GM04504 (cell line): Measurements from ENCODE around the gene POU2F3.
"Not testable (repeated sequence)": the region's sequence is repeated elsewhere in the genome, so short reads cannot be mapped to it uniquely, and the experiment has no call there.

Experiments
- DNase-seq: peaks from one replicate; pipeline ENCODE4 v3.0.0-alpha.2; 2012; ENCODE audit warnings: low read depth

The POU2F3 gene

DNA sequence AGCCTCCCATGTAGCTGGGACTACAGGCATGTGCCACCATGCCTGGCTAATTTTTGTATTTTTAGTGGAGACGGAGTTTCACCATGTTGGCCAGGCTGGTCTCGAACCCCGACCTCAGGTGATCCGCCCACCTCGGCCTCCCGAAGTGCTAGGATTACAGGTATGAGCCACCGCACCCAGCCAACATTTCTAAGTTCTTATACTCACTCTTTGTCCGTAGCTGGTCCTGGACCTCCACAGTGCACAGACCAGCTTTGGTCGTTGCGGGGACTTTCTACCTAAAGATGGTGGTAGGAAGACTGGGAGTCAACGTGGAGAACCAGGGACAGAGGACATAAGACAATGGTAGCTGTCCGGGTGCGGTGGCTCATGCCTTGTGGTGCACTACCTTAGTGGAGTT lies 13.4 kb downstream of the POU2F3 start:
- DNase-seq = not testable (repeated sequence)

DNA sequence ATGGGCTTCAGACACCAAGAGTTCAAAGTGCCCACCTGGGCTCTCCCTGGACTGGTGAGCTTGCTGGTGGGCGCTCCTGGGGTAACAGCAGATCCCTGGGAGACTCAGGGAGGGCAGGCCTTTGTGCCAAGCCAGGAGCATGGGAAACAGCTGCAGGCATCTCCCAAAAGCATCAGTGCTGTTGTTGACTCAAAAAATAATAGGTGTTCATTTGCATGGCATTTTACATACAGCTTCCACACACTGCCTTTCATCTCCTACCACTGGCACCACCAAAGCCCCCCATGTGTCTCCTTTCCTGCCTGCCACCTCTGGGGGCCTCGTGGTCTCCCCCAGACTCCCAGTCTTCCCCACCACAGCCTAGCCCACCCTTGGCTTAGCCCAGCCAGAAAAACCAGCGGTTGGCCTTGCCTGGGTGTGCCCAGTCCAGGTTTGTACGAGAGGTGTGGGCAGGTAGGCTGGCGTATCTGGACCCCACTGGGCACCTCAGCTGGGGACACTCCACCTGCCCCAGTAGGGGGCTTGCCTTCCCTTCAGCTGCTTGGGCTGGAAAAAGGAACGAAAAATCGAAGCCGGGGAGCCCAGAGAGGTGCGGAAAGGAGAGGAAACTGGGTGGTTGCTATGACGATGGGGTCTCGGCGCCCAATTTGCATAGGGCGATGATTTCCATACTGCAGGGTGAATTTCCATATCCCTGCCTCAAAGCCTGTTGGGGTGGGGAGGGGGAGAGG lies 15.0 kb downstream of the POU2F3 start:
- DNase-seq = no peak

DNA sequence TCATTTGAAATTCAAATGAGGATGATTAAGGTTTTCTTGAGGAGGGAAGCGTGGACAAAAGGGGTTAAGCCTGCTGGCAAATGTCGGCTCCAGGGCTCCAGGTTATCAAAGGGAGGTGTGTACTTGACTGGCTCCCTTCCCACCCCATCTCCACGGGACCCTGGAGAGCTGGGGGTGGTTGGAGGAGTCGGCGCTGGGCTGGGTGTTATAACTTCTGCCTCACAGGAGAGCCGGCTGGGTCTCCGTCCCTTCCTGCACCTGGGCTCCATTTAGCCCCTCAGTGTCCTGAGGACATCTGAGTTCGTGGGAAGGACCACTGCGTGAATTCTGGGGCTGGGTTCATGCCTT lies 15.6 kb downstream of the POU2F3 start:
- no peak for DNase-seq

DNA sequence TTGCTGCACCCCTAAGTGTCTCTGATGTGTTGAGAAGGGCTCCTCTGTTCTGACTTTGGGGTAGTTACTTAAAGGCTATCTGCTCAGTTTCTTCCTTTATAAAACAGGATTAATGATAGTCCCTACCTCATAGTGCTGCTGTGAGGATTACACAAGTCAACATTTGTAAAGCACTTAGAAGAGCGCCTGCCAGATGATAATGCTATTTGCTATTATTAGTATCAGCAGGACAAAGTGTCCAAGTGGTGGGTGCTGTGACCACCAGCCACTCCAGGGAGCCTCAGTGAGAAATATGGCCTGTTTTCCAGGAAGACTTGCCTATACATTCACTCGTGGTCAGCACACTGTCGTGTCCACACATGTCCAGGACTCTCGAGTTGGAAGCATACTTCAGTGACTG lies 16.2 kb downstream of the POU2F3 start:
- no peak for DNase-seq

DNA sequence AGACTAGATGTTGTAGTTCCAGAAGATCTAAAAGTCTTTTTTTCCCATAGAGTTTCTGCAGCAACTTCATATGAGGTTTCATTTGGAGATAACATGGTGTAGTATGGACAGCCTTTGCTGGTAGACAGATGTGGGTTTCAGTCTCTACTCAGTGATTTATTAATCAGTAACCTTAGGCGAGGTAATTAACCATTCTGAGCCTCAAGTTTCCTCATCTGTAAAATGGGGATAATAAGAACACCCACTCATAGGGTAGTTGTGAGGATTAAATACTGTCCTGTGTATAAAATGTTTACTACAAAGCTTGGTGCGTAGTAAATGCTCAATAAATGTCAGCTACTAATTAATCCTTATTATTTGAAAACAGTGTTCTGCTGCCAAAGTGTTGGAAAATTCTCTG lies 16.8 kb downstream of the POU2F3 start:
- DNase-seq = no peak

DNA sequence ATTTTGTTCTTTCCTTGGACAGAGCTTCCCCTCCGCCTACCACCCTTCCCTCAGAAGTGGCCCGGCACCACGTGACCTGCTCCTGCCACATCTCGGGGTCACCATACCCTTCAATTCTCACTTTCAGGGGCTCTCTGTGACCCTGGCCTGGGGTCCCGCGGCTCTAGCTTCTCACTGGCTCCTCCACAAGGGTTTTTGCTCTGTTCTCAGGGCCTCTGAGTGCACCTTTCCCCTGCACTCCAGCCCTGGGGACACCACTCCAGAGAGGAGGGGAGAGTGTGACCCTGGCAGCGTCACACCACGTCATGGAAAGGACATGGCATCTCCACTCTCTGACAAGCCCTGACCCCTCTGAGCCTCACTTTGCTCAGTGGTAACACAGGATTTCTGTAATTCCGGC lies 17.4 kb downstream of the POU2F3 start:
- DNase-seq = no peak

DNA sequence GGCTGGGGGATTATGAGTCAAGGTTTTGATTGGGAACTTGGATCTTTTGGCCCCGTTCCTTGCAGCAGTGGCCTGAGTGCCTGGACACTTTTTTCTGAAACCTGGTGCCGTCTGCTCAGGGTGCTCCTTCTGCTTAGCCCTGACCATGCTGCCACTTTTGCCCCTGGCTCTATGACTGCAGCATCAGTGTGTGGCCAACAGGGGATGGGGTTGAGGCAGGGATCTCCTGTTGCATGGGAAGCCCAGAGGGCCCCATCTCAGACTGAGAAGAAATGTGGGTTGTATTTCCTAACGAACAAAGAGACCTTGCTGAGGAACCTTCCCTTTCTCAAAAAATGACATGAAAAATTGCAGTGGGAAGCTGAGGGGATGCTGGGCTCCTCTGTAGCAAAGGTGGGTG lies 18.7 kb downstream of the POU2F3 start:
- no peak for DNase-seq

DNA sequence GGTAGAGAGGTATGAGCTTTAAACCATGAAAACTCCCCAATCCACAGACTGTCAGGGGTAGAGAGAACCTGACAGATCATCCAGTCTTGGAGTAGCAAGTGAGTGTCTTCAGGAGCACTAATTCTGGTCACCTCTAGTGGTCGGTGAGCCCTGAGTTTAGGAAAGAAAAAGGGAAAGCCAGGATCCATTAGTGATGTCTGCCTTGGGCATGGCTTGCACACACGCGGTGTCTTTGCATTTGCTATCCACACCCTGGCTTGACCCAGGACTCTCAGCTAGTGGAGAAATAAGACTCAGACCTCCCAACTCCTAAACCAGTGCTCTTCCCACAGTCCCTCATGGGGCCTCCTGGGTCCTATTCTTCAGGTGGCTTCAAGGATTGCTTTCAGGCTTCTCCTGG lies 19.3 kb downstream of the POU2F3 start:
- no peak for DNase-seq

DNA sequence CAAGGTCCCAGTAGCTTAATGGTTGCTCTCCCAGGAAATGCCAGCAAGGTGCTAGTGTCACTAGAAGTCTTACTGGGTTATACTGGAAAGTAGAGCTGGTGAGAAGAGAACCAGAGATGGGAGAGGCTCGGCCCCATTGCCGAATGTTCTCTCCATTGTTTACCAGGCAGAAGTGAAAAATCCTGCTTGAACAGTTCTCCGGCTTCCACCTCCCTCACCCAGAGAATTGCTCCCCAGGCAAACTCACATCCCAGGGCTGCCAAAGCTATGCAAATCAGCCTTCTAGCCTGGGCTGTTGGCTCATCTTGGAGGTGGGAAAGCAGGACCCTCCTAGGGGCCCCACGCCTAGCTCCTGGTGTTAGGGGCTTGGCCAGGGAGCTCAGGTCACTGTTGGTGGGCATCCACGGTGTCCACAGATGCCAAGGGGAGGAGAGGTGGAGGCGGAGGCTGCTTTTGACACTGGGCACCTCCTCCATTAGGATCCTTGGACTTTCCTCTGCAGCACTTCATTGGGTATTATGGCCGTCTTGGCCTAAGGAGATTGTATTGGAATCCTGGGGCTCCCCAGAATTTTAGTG lies 20.1 kb downstream of the POU2F3 start:
- DNase-seq = no peak

DNA sequence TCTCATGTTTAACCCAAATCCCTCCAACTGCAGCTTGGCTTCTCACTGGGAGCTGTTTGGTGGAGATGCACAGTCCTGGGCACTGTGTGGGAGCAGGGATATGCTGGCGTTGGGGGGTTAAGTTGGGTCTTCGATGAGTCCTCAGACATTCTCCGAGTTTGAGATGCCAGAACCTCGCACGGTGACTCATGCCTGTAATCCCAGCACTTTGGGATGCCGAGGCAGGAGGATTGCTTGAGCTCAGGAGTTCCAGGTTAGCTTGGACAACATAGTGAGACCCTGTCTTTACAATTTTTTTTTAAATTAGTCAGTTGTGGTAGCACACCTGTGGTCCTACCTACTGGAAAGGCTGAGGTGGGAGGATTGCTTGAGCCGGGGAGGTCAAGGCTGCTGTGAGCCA lies 20.7 kb downstream of the POU2F3 start:
- DNase-seq = no peak

DNA sequence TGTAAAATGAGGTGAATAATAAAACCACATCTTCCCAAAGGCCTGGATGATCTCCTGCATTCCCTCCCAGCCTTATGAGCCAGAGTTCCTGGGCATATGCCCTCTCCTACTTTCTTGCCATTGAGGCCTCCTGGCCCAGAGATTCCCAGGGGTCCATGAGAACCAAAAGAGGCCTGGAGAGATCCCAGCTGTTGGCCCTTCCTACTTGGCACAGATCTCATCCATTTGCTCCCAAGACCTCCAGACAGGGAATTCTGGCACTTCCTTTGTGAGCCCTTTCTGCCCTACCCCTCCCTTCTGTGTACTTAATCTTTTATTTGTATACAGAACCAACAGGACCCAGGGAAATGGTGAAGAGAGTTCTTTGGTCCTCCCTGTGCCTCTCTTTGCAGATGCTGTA lies 21.4 kb downstream of the POU2F3 start:
- DNase-seq = no peak

DNA sequence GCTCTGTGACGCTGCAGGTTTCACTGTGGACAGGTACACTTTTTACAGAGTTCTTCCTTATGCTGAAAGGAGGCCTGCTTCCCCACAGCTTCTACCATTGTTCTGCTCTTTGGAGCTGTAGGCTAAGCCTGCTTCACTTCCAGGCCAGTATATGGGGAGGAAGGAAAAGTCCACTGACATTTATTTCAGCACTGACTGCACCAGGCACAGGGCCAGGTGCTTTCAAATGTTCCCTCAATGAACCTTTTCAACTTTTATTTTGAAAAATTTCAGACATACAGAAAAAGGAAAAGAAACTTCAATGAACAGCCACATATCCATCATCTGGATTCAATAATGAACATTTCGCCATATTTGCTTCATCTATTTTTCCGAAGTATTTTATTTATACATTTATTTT lies 22.0 kb downstream of the POU2F3 start:
- DNase-seq = no peak

DNA sequence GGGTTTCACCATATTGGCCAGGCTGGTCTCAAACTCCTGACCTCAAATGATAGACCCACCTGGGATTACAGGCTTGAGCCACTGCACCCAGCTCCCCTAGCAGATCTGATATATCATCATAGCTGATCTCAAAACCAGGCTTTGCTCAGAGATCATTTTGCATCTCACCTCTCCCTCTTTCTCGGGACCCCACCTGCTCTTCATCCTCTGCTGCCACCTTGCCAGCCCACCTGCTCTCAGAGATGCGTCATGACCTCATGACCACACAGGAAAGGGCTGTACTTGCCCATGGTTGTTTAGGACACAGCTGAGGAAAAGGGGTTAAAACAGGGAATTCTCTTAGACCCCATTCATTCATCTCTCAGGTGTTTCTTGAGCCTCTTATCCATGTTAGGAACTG lies 27.4 kb downstream of the POU2F3 start:
- DNase-seq = no peak

DNA sequence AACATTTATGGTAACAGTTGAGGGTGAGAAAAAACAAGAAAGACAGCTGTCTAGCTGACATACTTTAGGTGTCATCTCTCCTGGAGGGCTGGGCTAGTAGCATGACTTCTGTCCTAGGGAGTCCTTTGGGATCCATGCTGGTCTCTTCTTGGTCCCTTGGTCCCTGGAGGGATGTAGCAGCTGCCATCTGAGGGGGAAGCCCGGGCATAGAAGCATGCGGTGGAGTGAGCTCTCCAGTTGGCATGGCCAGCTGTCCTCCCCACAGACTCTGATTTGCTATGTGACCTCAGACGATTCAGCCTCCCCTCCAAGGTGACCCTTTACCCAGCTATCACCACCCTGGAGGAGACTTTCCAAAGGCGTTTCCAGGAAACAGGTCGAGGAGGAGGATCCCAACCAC lies 28.7 kb downstream of the POU2F3 start:
- no peak for DNase-seq

DNA sequence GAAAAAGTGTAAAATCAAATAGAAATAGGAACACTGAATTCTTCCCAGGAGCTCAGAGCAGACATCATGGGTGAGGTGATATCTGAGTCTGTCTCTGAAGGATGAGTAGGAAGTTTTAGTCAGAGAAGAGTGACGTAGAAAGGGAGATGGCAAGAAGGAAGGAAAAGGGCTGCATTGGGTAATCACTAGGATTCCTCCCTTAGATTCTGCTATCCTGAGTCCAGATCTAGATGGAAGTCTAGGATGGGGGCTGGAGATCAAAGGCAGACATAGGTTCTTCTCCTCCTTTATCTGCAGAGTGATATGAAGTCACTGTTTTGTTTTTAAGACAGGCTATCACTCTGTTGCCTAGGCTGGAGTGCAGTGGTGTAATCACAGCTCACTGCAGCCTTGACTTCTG lies 30.4 kb downstream of the POU2F3 start:
- DNase-seq = no peak

DNA sequence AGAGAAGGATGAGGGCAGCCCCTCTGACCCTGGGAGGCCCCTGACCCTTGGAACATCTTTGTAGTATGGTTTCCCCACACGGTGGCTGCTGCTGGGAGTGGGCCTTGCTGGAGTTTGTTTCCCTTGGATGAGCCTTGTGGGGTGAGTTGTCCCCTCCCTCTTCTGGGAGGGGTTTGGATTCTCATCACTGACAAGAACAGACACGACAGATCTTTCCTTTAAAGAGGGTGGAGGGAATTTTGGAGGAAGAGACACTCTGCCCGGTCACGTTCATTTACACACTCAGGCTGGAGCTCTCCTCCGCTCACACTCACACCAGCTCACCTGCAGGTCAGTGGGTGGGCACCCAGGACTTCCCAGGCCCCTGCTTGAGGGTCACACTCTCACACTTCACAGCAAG lies 31.7 kb downstream of the POU2F3 start:
- DNase-seq = no peak

DNA sequence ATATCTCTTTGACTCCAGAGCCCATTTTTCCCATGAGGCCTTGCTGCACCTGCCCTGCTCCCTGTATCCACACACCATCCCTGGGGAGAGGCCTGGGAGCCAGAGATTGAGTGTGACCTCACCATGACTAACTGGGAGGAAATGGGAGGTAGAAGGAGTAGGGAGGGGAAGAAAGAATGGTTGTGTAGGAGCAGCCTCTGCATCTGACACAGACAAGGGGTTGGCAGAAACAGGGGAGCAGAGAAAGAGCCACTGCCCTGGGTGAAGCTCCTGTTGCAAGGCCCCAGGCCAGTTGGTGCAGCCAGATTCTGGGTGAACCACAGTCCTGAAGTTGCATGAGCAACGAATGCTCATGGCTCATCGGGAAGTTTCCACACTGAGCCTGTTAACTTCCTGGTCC lies 32.4 kb downstream of the POU2F3 start:
- peak; percentile 18 for DNase-seq

DNA sequence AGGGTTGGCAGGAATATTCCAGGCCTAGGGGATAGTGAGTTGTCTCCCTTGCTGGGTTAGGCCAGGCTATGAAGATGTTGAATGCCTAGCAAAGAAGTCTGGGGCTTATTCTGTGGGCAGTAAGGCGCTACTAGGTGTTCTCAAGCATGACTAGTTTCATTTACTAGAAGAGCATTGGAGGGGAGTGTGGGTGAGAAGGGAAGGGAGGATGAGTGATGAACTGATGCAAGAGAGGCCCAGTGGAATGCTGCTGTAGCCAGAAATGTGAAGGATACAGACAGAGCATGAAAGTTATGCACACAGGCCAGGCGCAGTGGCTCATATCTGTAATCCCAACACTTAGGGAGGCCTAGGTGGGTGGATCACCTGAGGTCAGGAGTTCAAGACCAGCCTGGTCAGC lies 33.5 kb downstream of the POU2F3 start:
- DNase-seq = no peak

DNA sequence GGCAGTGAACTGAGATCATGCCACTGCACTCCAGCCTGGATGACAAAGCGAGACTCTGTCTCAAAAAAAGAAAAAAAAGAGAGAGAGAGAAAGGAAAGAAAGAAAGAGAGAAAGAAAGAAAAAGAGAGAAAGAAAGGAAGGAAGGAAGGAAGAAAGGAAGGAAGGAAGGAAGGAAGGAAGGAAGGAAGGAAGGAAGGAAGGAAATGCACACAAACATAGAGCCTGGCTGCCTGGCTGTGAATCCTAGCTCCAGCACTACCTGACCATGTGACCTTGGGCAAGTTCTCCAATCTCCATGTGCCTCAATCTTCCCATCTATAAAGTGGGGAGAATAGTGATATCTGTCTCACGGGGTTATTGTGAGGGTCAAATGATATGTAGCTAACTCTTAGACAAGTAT lies 34.0 kb downstream of the POU2F3 start:
- DNase-seq = not testable (repeated sequence)

DNA sequence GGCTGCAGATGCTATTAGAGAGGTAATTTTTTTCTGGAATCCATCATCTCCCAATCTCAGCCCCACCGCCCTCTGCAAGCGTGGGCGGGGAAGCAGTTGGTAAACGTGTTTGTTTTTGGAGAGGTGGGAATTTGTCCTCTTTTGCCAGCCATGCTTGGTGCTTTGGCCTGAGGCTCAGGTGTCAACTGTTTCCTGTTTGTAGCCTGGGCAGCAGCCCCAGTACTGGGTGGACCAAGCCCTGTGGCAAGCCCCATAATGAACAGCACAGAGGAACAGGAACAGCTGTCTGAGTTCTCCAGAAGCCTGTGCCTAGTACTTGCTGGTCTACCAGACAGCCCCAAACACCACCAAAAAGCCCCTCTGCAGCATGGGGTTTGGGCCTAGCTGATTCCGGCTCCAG lies 39.6 kb downstream of the POU2F3 start:
- DNase-seq = no peak

DNA sequence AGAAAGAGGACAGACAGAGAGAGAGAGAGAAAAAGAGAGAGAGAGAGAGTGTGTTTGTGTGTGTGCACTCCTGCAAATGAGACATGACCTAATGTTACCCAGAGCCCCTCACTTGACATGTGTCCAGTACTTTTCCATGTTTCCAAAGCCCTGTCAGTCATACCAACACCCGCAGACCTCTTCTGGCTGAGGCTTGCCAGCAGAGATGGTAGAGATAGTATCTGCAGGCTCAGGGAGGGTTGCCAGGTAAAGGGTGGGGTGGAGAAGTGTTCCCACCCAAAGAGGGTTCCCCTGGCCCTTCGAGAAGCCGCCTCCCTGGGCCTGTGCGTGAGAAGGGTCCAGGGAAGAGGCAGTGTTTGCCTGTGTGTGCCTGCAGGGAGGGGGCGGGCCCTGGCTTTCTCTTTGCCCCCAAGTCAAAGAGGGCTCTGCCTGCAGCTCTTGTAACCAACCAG lies 40.7 kb downstream of the POU2F3 start:
- DNase-seq = no peak

DNA sequence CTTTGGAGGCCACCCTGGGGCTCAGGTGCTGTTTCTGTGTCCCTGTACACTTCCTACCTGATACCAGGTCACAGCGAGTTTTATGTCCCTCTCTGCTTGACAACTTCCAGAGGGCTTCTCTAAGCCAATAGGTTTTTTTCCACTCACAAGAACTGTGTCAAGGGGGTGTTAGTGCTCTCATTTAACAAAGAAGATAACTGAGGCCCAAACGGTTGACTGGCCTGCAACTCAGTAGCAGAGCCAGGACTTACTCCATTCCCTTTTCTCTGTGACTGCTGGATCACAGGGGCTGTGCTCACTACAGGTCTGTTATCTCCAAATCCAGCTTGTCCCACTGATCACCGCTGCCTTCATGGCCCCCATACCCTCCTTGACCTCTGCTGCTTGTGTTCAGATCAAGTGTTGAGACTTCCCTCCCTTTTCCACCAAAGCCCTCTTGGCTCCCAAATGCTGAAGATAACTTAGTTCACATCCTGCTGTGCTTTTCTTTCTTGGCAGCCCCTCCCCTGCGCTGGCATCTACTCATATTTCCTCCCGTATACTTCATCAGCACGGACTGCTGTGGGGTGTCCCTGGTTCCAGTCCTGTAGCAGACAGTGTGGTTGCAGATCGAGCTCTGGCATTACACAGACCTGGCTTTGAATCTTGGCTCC lies 41.3 kb downstream of the POU2F3 start:
- DNase-seq = no peak

DNA sequence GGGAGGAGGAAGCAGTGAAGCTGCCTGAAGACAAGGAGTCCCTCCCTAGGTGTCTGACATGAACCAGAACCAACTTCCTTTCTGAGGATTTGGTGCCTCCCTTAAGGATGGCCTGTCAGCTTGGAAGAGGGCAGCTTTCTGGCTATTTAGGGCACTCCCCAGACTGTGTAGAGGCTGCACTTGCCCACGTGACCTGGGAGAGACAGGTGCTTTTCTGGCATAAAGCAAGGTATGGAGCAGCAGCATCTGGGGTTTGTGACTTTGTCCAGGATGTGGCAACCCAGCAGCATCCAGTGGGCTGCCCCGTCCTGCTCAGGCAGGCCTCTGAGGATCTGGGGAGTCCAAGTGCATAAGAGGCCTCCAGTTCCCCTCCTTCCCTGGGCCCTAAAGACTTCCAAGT lies 43.2 kb downstream of the POU2F3 start:
- DNase-seq = no peak

DNA sequence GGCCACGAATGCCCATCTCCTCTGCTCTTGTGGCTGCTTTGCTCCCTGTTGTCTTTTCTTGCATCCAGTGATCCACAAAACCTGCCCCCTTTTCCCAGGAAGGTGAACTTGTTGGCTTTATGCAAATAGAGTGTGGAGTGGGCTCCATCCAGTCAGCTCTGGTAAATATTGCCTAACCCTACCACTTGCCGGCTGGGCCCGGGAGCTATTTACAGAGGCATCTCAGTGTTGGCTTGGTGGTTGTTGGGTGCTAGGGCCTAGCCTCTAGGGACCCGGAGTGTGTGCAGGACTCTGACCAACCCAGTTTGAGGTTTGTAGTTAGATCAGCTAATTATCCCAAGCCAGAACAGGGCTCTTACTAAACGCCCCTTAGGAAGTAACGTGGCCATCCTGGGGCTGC lies 44.3 kb downstream of the POU2F3 start:
- DNase-seq = no peak
